Lung (tissue), 12 donors: ENCODE results near the gene TRIM68. TPM values are rescaled to one million over a fixed set of nuclear protein-coding genes. Genes with fewer than 3 reads are reported as not detected.

Experiments
- ATAC-seq: fragments of 200-7000 bp; cut with Tn5 transposase; one replicate; pipeline ENCODE4 v1.9.1; 2020; ENCODE audit warnings: moderate number of reproducible peaks; ENCODE audit not compliant: insufficient read depth, low FRiP score
- DNase-seq, 3 donors: peaks; one replicate each; pipeline ENCODE4 v3.0.0-alpha.2; 2013 to 2017
- H3K27ac ChIP-seq, 2 donors: one replicate each; pipeline ENCODE4 v1.5.1; 2013; ENCODE audit warnings: mild to moderate bottlenecking in 2 of 2, moderate library complexity in 2 of 2, control low read depth in 1 of 2, inconsistent platforms in 1 of 2, low read depth in 1 of 2, low read length in 1 of 2
- H3K27me3 ChIP-seq, 3 donors: one replicate each; pipeline ENCODE4 v1.5.1; 2013; ENCODE audit warnings: low read length in 2 of 3; ENCODE audit not compliant: control insufficient read depth in 3 of 3, insufficient read depth in 3 of 3
- H3K36me3 ChIP-seq, 4 donors: one replicate each; pipeline ENCODE4 v1.5.1; 2013; ENCODE audit warnings: low read length in 4 of 4, mild to moderate bottlenecking in 1 of 4, moderate library complexity in 1 of 4; ENCODE audit not compliant: control insufficient read depth in 4 of 4, insufficient read depth in 4 of 4
- H3K4me1 ChIP-seq, 5 donors: one replicate each; pipeline ENCODE4 v1.5.1; 2013; ENCODE audit warnings: low read length in 5 of 5, mild to moderate bottlenecking in 2 of 5, moderate library complexity in 1 of 5; ENCODE audit not compliant: control insufficient read depth in 5 of 5, insufficient read depth in 5 of 5
- H3K4me3 ChIP-seq: one replicate; pipeline ENCODE4 v1.5.1; 2013; ENCODE audit warnings: mild to moderate bottlenecking, control low read depth, moderate library complexity
- H3K9ac ChIP-seq, 2 donors: one replicate each; pipeline ENCODE4 v1.5.1; 2013; ENCODE audit warnings: low read length in 2 of 2, control low read depth in 1 of 2; ENCODE audit not compliant: insufficient read depth in 1 of 2
- H3K9me3 ChIP-seq, 4 donors: one replicate each; pipeline ENCODE4 v1.5.1; 2013; ENCODE audit warnings: low read length in 3 of 4, mild to moderate bottlenecking in 1 of 4, moderate library complexity in 1 of 4; ENCODE audit not compliant: control insufficient read depth in 4 of 4, insufficient read depth in 3 of 4
- WGBS, 2 donors: extraction: QIAGEN DNeasy Blood & Tissue Kit; methylation state at CpG; one replicate each; pipeline ENCODE4 v1.1.7; 2013; 5-methylcytosine and 5-hydroxymethylcytosine counted together
- polyA plus RNA-seq, 2 donors: library from polyadenylated mRNA; stranded (reverse); fragments of 200-250 nt; gene quantifications; one replicate each; pipeline ENCODE4 v1.2.1, GENCODE V29; 2013
- total RNA-seq, 2 donors: library from RNA; depleted of rRNA in 1 of 2; stranded (reverse); fragments of >200 nt in 1 of 2; gene quantifications; one replicate each; pipeline ENCODE4 v1.2.1, GENCODE V29; 2014 to 2021
- TF ChIP-seq, protein P1 (sequence below): IDR thresholded peaks from 2 replicates; pipeline ENCODE4 v1.5.1; 2012; ENCODE audit warnings: mild to moderate bottlenecking; ENCODE audit errors: control extremely low read depth, extremely low read depth
- donor health status: control.
- donor health status: control.
- donor health status: Bipolar disorder and iron deficiency.
- donor health status: healthy.
- donor health status: DM: yes; HTN: yes; CAD: no.

TRIM68 gene
- total and polyA plus RNA-seq, 4 donors: 5.6 to 18.6 (median 11.3) TPM

DNA sequence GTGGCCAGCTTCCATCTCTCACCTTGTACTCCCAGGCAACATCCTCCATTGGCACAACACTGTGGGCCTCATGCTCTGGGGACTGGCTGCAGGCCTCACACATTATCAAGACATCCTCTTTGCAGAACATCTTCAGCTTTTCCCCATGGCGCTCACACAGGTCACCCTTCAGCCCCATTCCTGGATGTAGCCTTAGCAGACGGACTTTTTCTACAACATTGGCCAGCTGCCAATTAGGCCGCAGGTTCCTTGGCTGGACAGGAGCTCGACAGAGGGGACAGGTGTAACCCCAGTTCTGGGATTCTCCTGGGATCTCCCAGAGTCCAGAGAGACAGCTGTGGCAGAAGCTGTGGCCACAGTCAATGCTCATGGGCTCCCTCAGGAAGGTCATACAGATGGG is 3.0 kb downstream of the TRIM68 start:
- TF ChIP-seq, protein P1, sequence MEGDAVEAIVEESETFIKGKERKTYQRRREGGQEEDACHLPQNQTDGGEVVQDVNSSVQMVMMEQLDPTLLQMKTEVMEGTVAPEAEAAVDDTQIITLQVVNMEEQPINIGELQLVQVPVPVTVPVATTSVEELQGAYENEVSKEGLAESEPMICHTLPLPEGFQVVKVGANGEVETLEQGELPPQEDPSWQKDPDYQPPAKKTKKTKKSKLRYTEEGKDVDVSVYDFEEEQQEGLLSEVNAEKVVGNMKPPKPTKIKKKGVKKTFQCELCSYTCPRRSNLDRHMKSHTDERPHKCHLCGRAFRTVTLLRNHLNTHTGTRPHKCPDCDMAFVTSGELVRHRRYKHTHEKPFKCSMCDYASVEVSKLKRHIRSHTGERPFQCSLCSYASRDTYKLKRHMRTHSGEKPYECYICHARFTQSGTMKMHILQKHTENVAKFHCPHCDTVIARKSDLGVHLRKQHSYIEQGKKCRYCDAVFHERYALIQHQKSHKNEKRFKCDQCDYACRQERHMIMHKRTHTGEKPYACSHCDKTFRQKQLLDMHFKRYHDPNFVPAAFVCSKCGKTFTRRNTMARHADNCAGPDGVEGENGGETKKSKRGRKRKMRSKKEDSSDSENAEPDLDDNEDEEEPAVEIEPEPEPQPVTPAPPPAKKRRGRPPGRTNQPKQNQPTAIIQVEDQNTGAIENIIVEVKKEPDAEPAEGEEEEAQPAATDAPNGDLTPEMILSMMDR: no peak
- Histone ChIP-seq H3K9me3 (no peaks in the 10 kb centered on the region), H3K4me3 (no peak overlapping the region), H3K9ac (no peak overlapping the region), H3K36me3 (peaks cover 5 to 34% (median 20%) of the 10 kb centered on the region in 4 donors), H3K27me3 (no peaks in the 10 kb centered on the region), H3K27ac (no peak overlapping the region), H3K4me1 (peaks cover 0 to 14% (median 11%) of the 10 kb centered on the region in 5 donors)
- ATAC-seq (no peak), DNase-seq (no peak)
- WGBS, 2 donors: 94 to 95% methylated on average over 4 of the region's 4 CpGs

GRCh38 chr11:4593739-4594138 is 14.3 kb downstream of the TRIM68 start, which contains the start of gene OR52I1:
Gene OR52I1 (plus strand): TSS chr11:4594039. CDS start chr11:4594039, 0 bp downstream.
- H3K27me3 ChIP-seq: no peaks in the 10 kb centered on the region
- H3K9ac ChIP-seq: no peak within 1 kb of the TSS
- WGBS, 2 donors: 81 to 90% methylated on average over 1 of the region's 1 CpG
- no peaks in the 10 kb centered on the region for H3K4me1 ChIP-seq
- no peak within 1 kb of the TSS for H3K27ac ChIP-seq
- TF ChIP-seq, protein P1: no peak
- ATAC-seq (no peak), DNase-seq (no peak)
- H3K9me3 ChIP-seq: no peaks in the 10 kb centered on the region
- peaks cover 0 to 5% (median under 1%) of the 10 kb centered on the region in 4 donors for H3K36me3 ChIP-seq
- H3K4me3 ChIP-seq: no peak within 1 kb of the TSS

- Histone ChIP-seq H3K27me3 (peaks cover 0 to 2% (median 0%) of the 10 kb centered on the region in 3 donors), H3K9me3 (no peaks in the 10 kb centered on the region), H3K9ac (no peak overlapping the region), H3K36me3 (no peaks in the 10 kb centered on the region), H3K4me3 (no peak overlapping the region), H3K27ac (no peak overlapping the region), H3K4me1 (no peaks in the 10 kb centered on the region)
- TF ChIP-seq, protein P1: no peak
- DNase-seq (no peak), ATAC-seq (no peak)
- WGBS, 2 donors: 56 to 73% methylated on average over 3 of the region's 3 CpGs
Measured at GRCh38 chr11:4589017-4589416, 19.0 kb downstream of the TRIM68 start.

DNA sequence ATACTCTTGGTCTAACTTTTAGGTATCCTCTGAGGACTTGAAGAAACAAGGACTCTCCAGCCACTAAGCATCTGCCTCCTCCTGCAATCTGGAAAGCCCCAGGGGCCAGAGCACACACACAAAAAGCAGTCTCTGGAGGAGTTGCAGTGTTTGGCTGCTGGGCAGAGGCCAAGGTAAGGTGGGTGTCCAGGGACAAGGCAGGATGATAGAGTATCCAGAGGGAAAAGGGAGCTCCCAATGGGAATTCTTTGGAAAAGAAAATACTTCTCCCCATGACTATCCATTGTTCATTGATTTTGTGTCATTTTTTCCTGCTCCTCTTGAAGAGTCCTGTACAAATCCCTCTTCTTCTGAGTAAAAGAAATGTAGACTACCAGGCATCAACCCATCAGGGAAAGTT is 26.6 kb downstream of the TRIM68 start, which contains the start of gene OR52I2:
Gene OR52I2 (plus strand): TSS at position 301 of the 400 bp plus-strand sequence.
- no peaks in the 10 kb centered on the region for H3K9me3 ChIP-seq
- TF ChIP-seq, protein P1: no peak
- no peaks in the 10 kb centered on the region for H3K36me3 ChIP-seq
- no peak within 1 kb of the TSS for H3K4me3 ChIP-seq
- H3K27ac ChIP-seq: no peak within 1 kb of the TSS
- no peaks in the 10 kb centered on the region for H3K4me1 ChIP-seq
- peaks cover 0 to 4% (median 2%) of the 10 kb centered on the region in 3 donors for H3K27me3 ChIP-seq
- no peak within 1 kb of the TSS for H3K9ac ChIP-seq
- ATAC-seq (no peak), DNase-seq (no peak)
